H1 (cell line): ENCODE data around the gene TOM1L2. TPM values are rescaled to one million over a fixed set of nuclear protein-coding genes. Genes with fewer than 3 reads are reported as not detected.
A peak's percentile ranks its signal among the peaks of the same experiment; 100 is the strongest.

Experiments
- CTCF ChIA-PET: fragments of 300-600 bp; sonication (Branson Sonifier 250); formaldehyde crosslinking; loops from one replicate; lab custom pipeline; 2021; ENCODE audit not compliant: partially characterized antibody; lab: Charles Lee
- POLR2A ChIA-PET: fragments of 300-600 bp; sonication (Branson Sonifier 250); formaldehyde crosslinking; loops from one replicate; lab custom pipeline; 2021; ENCODE audit warnings: inconsistent platforms; ENCODE audit not compliant: partially characterized antibody; lab: Charles Lee
- DNase-seq, 2 experiments: peaks; one replicate each; pipeline versions ENCODE4 v3.0.0 to v3.0.0-alpha.2; 2010 to 2022; ENCODE audit warnings: low spot score in 2 of 2, low read depth in 1 of 2, mixed read lengths in 1 of 2
- FAIRE-seq: peaks from 2 replicates; lab custom pipeline; 2011; peaks lifted over from hg19 to GRCh38; lab: Jason Lieb, UNC
- H2AFZ ChIP-seq: 2 replicates; pipeline ENCODE4 v1.8.1; 2012; ENCODE audit warnings: low read length, inconsistent platforms
- H2AK5ac ChIP-seq: 2 replicates; pipeline ENCODE4 v1.6.1; 2013; ENCODE audit warnings: low read depth, low read length
- H2BK120ac ChIP-seq: replicated peaks from 2 replicates; pipeline ENCODE3; 2013; ENCODE audit warnings: low read depth, low read length, inconsistent platforms
- H2BK12ac ChIP-seq: 2 replicates; pipeline ENCODE4 v1.6.1; 2013; ENCODE audit warnings: low read depth, low read length
- H2BK15ac ChIP-seq: 2 replicates; pipeline ENCODE4 v1.6.1; 2013; ENCODE audit warnings: low read length
- H2BK20ac ChIP-seq: 2 replicates; pipeline ENCODE4 v1.6.1; 2013; ENCODE audit warnings: low read length
- H2BK5ac ChIP-seq: 2 replicates; pipeline ENCODE4 v1.6.1; 2013; ENCODE audit warnings: low read depth, low read length
- H3K14ac ChIP-seq: 2 replicates; pipeline ENCODE4 v1.6.1; 2013; ENCODE audit warnings: inconsistent platforms; ENCODE audit not compliant: insufficient read length
- H3K18ac ChIP-seq: 2 replicates; pipeline ENCODE4 v1.6.1; 2013; ENCODE audit warnings: low read length; ENCODE audit errors: extremely low read depth
- H3K23ac ChIP-seq: 2 replicates; pipeline ENCODE4 v1.6.1; 2013; ENCODE audit warnings: inconsistent platforms; ENCODE audit not compliant: insufficient read length
- H3K23me2 ChIP-seq: 2 replicates; pipeline ENCODE4 v1.6.1; 2013; ENCODE audit warnings: low read depth, low read length
- H3K27ac ChIP-seq: 2 replicates; pipeline ENCODE4 v1.6.1; 2011; ENCODE audit warnings: low read depth, low read length, inconsistent platforms
- H3K27me3 ChIP-seq, 4 experiments: replicated peaks in 1 of 4; 1 replicate in 1 of 4; 2 replicates in 3 of 4; pipeline versions ENCODE4 v1.6.1 to v1.8.1; 2011 to 2013; ENCODE audit warnings: low read length in 3 of 4, mild to moderate bottlenecking in 3 of 4, inconsistent platforms in 2 of 4, mixed read lengths in 2 of 4, moderate library complexity in 1 of 4; ENCODE audit not compliant: control insufficient read depth in 3 of 4, insufficient read depth in 3 of 4; ENCODE audit errors: extremely low read depth in 1 of 4
- H3K36me3 ChIP-seq, 4 experiments: 2 replicates each; pipeline versions ENCODE4 v1.6.1 to v1.8.1; 2011 to 2013; ENCODE audit warnings: mild to moderate bottlenecking in 4 of 4, low read length in 3 of 4, moderate library complexity in 2 of 4, control low read depth in 1 of 4, inconsistent platforms in 1 of 4; ENCODE audit not compliant: insufficient read depth in 4 of 4, control insufficient read depth in 2 of 4
- H3K4ac ChIP-seq: replicated peaks from 2 replicates; pipeline ENCODE3; 2013; ENCODE audit warnings: low read length, low read depth, mixed read lengths, inconsistent platforms; ENCODE audit not compliant: insufficient read length
- H3K4me1 ChIP-seq, 4 experiments: replicated peaks in 1 of 4; 1 replicate in 1 of 4; 2 replicates in 3 of 4; pipeline versions ENCODE4 v1.6.1 to v1.8.1; 2011 to 2013; ENCODE audit warnings: low read length in 3 of 4, inconsistent platforms in 2 of 4, mixed read lengths in 1 of 4; ENCODE audit not compliant: insufficient read depth in 4 of 4, control insufficient read depth in 3 of 4
- H3K4me2 ChIP-seq, 2 experiments: 2 replicates each; pipeline versions ENCODE4 v1.6.1 to v1.8.1; 2011 to 2013; ENCODE audit warnings: low read depth in 2 of 2, low read length in 2 of 2, control low read depth in 1 of 2, inconsistent platforms in 1 of 2, mild to moderate bottlenecking in 1 of 2; ENCODE audit not compliant: insufficient read depth in 1 of 2
- H3K4me3 ChIP-seq, 4 experiments: fragments of 200-600, 300-600 bp in 1 of 4; sonication (generic), shearing (Covaris generic), sonication (Bioruptor Twin) in 1 of 4; 2 replicates each; pipeline versions ENCODE4 v1.5.1 to v1.8.1; 2011 to 2016; ENCODE audit warnings: low read length in 4 of 4, low read depth in 3 of 4, control low read depth in 2 of 4, inconsistent platforms in 2 of 4, mild to moderate bottlenecking in 2 of 4, mixed read lengths in 1 of 4, moderate library complexity in 1 of 4; ENCODE audit not compliant: insufficient read depth in 2 of 4; ENCODE audit errors: extremely low read depth in 1 of 4
- H3K56ac ChIP-seq: replicated peaks from 2 replicates; pipeline ENCODE3; 2013; ENCODE audit warnings: low read depth, mild to moderate bottlenecking, mixed read lengths, low read length, inconsistent platforms; ENCODE audit not compliant: insufficient read length
- H3K79me1 ChIP-seq: 2 replicates; pipeline ENCODE4 v1.6.1; 2013; ENCODE audit warnings: low read depth, low read length, control low read depth
- H3K79me2 ChIP-seq, 2 experiments: 2 replicates each; pipeline versions ENCODE4 v1.6.1 to v1.8.1; 2012 to 2013; ENCODE audit warnings: low read length in 2 of 2, mild to moderate bottlenecking in 2 of 2, inconsistent platforms in 1 of 2; ENCODE audit not compliant: insufficient read depth in 2 of 2, control insufficient read depth in 1 of 2
- H3K9ac ChIP-seq, 4 experiments: replicated peaks in 1 of 4; 1 replicate in 1 of 4; 2 replicates in 3 of 4; pipeline versions ENCODE4 v1.6.1 to v1.8.1; 2011 to 2013; ENCODE audit warnings: low read depth in 3 of 4, low read length in 3 of 4, control low read depth in 2 of 4, mild to moderate bottlenecking in 2 of 4, moderate library complexity in 2 of 4, inconsistent platforms in 1 of 4; ENCODE audit errors: extremely low read depth in 1 of 4
- H3K9me3 ChIP-seq, 2 experiments: 2 replicates each; pipeline versions ENCODE4 v1.6.1 to v1.8.1; 2012 to 2013; ENCODE audit warnings: mild to moderate bottlenecking in 2 of 2, moderate library complexity in 2 of 2, control low read depth in 1 of 2, inconsistent platforms in 1 of 2, low read depth in 1 of 2, low read length in 1 of 2, mixed read lengths in 1 of 2; ENCODE audit not compliant: insufficient read depth in 2 of 2
- H4K20me1 ChIP-seq, 2 experiments: replicated peaks in 1 of 2; 2 replicates each; pipeline versions ENCODE3 to v1.8.1; 2011 to 2013; ENCODE audit warnings: inconsistent platforms in 2 of 2, low read length in 2 of 2, mild to moderate bottlenecking in 1 of 2; ENCODE audit not compliant: insufficient read depth in 2 of 2, control insufficient read depth in 1 of 2
- H4K5ac ChIP-seq: 2 replicates; pipeline ENCODE4 v1.6.1; 2013; ENCODE audit warnings: low read length, low read depth, mixed read lengths, inconsistent platforms; ENCODE audit not compliant: insufficient read length
- H4K8ac ChIP-seq: 2 replicates; pipeline ENCODE4 v1.8.0; 2013; ENCODE audit warnings: mild to moderate bottlenecking, moderate library complexity, low read length, inconsistent platforms; ENCODE audit not compliant: insufficient read depth; ENCODE audit errors: extremely low read depth
- H4K91ac ChIP-seq: replicated peaks from 2 replicates; pipeline ENCODE3; 2013; ENCODE audit warnings: low read length, mixed read lengths, inconsistent platforms; ENCODE audit not compliant: insufficient read length
- ASH2L ChIP-seq: fragments of 200-600, 300-600 bp; sonication (generic); IDR thresholded peaks from one replicate; pipeline ENCODE4 v1.7.1; 2017; ENCODE audit warnings: low read length
- CREB1 ChIP-seq: IDR thresholded peaks from 2 replicates; pipeline ENCODE4 v1.6.1; 2012; ENCODE audit warnings: inconsistent platforms
- EZH2 ChIP-seq: fragments of 200-600 bp; sonication (generic); IDR thresholded peaks from 2 replicates; pipeline ENCODE4 v1.7.1; 2012; ENCODE audit warnings: low read depth, mild to moderate bottlenecking, moderate library complexity, low read length, inconsistent platforms; ENCODE audit not compliant: severe bottlenecking
- JUND ChIP-seq: IDR thresholded peaks from 2 replicates; pipeline ENCODE4 v1.6.1; 2011; ENCODE audit warnings: mild to moderate bottlenecking, improper control_type of control experiment, low read length
- POLR2AphosphoS5 ChIP-seq: IDR thresholded peaks from 2 replicates; pipeline ENCODE4 v1.6.1; 2011; ENCODE audit warnings: low read depth, low read length
- RNF2 ChIP-seq: fragments of 200-900, 300-1000 bp; sonication (generic); IDR thresholded peaks from 2 replicates; pipeline ENCODE4 v1.7.1; 2016; ENCODE audit warnings: borderline replicate concordance, low read depth, mild to moderate bottlenecking, antibody characterized with exemption, low read length; ENCODE audit not compliant: poor library complexity, severe bottlenecking; ENCODE audit errors: missing control alignments
- SUZ12 ChIP-seq: fragments of 200-600 bp; sonication (generic); IDR thresholded peaks from 2 replicates; pipeline ENCODE4 v1.6.1; 2012; ENCODE audit warnings: mild to moderate bottlenecking, inconsistent platforms, low read length, moderate library complexity, mixed read lengths
- TAF7 ChIP-seq: optimal IDR thresholded peaks from 2 replicates; pipeline ENCODE3; 2011; ENCODE audit warnings: low read depth, mild to moderate bottlenecking, inconsistent platforms, low read length, moderate library complexity, borderline replicate concordance
- WGBS, 2 experiments: shearing (Covaris generic) in 1 of 2; methylation state at CpG; one replicate each; pipeline versions ENCODE4 v1.1.6 to v1.1.7; 2013 to 2015; ENCODE audit warnings: low lambda C conversion rate in 2 of 2, mixed read lengths in 2 of 2, inconsistent platforms in 1 of 2, low coverage in 1 of 2, missing lambda C conversion rate in 1 of 2; ENCODE audit not compliant: insufficient replicate concordance in 2 of 2, insufficient coverage in 1 of 2, insufficient read length in 1 of 2; ENCODE audit errors: extremely low coverage in 1 of 2, missing lambda C conversion rate in 1 of 2; 5-methylcytosine and 5-hydroxymethylcytosine counted together
- polyA plus RNA-seq, 7 experiments: library from polyadenylated mRNA; depleted of rRNA in 3 of 7; stranded (reverse) in 5 of 7; unstranded in 2 of 7; fragments of >200 nt in 5 of 7; fragments of 200-250 nt in 2 of 7; gene quantifications; 1 replicate in 5 of 7; 2 replicates in 1 of 7; 4 replicates in 1 of 7; pipeline versions ENCODE4 v1.2.1 to v1.2.3, GENCODE V29; 2011 to 2013; ENCODE audit warnings: missing spikeins in 2 of 7, mixed read lengths in 2 of 7
- total RNA-seq: library from RNA; stranded (reverse); fragmentation: NEBNext Ultra II Directional; extraction: Animal tissue kit (Norgen Biotek cat#: 25700); gene quantifications from 2 replicates; pipeline ENCODE4 v1.2.1, GENCODE V29; 2021
- TF ChIP-seq, protein P1 (sequence below), 3 experiments: IDR thresholded peaks; 1 replicate in 2 of 3; 2 replicates in 1 of 3; pipeline versions ENCODE4 v1.5.1 to v1.6.1; 2011; ENCODE audit warnings: low read length in 3 of 3, mild to moderate bottlenecking in 3 of 3, inconsistent platforms in 2 of 3, low read depth in 1 of 3, moderate library complexity in 1 of 3; ENCODE audit not compliant: insufficient read depth in 1 of 3; ENCODE audit errors: control extremely low read depth in 1 of 3
- TF ChIP-seq, protein P2 (sequence below): IDR thresholded peaks from 2 replicates; pipeline ENCODE4 v1.6.1; 2012; ENCODE audit warnings: inconsistent platforms

TOM1L2 gene
- total and polyA plus RNA-seq, 2 of the 8 experiments (the other 6 are each of a cell fraction or from before 2014, with no cell fraction given), result 2.0 to 3.4 TPM

DNA sequence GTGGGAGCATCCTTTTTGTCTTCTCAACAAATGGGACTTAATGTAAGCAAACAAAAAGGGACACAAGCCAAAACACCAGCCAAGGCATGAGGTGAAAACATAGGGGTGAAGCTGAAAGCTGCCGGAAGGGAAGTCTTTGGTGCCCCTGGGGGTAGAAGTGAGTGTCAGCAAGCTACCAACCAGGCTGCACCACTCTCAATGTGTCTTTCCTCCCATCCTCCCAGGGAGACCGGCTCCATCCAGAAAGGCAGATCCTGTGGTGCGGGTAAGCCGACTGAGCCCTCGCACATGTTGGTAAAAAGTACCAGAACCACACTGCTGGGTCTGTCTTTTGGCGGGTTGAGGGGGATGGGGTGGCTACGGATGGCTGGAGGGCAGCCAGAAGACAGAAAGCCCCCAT, 83.4 kb downstream of the TOM1L2 start:
- Histone ChIP-seq H3K4me3 (no peak overlapping the region), H4K5ac (no peak overlapping the region), H2BK12ac (no peak overlapping the region), H2AFZ (no peak overlapping the region), H3K4ac (no peak overlapping the region), H4K91ac (peak overlapping the region; percentile 15), H2BK5ac (peak overlapping the region; percentile 22; the same call in 1 of the 2 replicates), H3K27me3 (no peaks in the 10 kb centered on the region), H3K9me3 (no peaks in the 10 kb centered on the region), H2BK15ac (peak overlapping the region; percentile 78; the same call in 1 of the 2 replicates), H3K36me3 (no peaks in the 10 kb centered on the region), H3K14ac (no peak overlapping the region), H4K8ac (no peak overlapping the region), H3K79me1 (no peaks in the 10 kb centered on the region), H2BK20ac (no peak overlapping the region; the same call in 1 of the 2 replicates), H3K9ac (no peak overlapping the region; a peak in 1 of 7 replicates), H3K27ac (no peak overlapping the region), H3K56ac (no peak overlapping the region), H2BK120ac (no peak overlapping the region), H4K20me1 (no peaks in the 10 kb centered on the region), H3K23ac (no peak overlapping the region), H3K4me2 (peak overlapping the region in 1 of 2 experiments; percentile 30; a peak in 1 of 4 replicates), H3K23me2 (no peaks in the 10 kb centered on the region), H3K79me2 (no peaks in the 10 kb centered on the region), H3K18ac (peak overlapping the region; percentile 26; the same call in 1 of the 2 replicates), H3K4me1 (peaks cover 12 to 20% (median 16%) of the 10 kb centered on the region in 4 experiments), H2AK5ac (no peak overlapping the region)
- 49% methylated on average over 7 of the region's 7 CpGs; no CpG with 5 or more reads in 1 of the 2 experiments for WGBS, 2 experiments
- DNase-seq (no peak), FAIRE-seq (peak; percentile 87)
- ChIA-PET POLR2A (interaction anchor here (0.7 to 2.1 kb wide), 5 partner anchors 12 to 55 kb away, joined by 3 to 9 read pairs (median 3); partner anchors contain the start of gene SREBF1), CTCF (interaction anchor here (0.6 to 22.5 kb wide), 35 partner anchors 9 to 307 kb away, joined by 3 to 404 read pairs (median 4); partner anchors contain the start of genes DRC3 and TOM1L2)
- TF ChIP-seq TAF7 (no peak), RNF2 (no peak), ASH2L (no peak), EZH2 (no peak), JUND (no peak), CREB1 (0 out of 2 replicates have a peak, but pooled peaks have one; percentile 28), POLR2AphosphoS5 (no peak), SUZ12 (no peak)
- TF ChIP-seq, protein P1, sequence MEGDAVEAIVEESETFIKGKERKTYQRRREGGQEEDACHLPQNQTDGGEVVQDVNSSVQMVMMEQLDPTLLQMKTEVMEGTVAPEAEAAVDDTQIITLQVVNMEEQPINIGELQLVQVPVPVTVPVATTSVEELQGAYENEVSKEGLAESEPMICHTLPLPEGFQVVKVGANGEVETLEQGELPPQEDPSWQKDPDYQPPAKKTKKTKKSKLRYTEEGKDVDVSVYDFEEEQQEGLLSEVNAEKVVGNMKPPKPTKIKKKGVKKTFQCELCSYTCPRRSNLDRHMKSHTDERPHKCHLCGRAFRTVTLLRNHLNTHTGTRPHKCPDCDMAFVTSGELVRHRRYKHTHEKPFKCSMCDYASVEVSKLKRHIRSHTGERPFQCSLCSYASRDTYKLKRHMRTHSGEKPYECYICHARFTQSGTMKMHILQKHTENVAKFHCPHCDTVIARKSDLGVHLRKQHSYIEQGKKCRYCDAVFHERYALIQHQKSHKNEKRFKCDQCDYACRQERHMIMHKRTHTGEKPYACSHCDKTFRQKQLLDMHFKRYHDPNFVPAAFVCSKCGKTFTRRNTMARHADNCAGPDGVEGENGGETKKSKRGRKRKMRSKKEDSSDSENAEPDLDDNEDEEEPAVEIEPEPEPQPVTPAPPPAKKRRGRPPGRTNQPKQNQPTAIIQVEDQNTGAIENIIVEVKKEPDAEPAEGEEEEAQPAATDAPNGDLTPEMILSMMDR (IDR thresholded peaks at IDR 0.05; ENCODE audit: control extremely low read depth in 1 of 3, insufficient read depth in 1 of 3, low read depth in 1 of 3, low read length in 3 of 3), result peak; percentile 56 to 75 (median 62)
- TF ChIP-seq, protein P2, sequence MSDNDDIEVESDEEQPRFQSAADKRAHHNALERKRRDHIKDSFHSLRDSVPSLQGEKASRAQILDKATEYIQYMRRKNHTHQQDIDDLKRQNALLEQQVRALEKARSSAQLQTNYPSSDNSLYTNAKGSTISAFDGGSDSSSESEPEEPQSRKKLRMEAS, result peak; percentile 60; the same call in 1 of the 2 replicates
